Mesangial cell (primary cell): ENCODE results near the gene UNC5CL. TPM values are rescaled to one million over a fixed set of nuclear protein-coding genes. Genes with fewer than 3 reads are reported as not detected.

Source experiments
- total RNA-seq: library from RNA; depleted of rRNA; stranded (reverse); fragments of >200 nt; gene quantifications from 2 replicates; pipeline ENCODE4 v1.2.3, GENCODE V29; 2015

The UNC5CL gene
- total RNA-seq: 1.1 and 22.1 TPM in 2 replicates

GRCh38 chr6:41039060-41039998, at the start of gene UNC5CL:
Gene UNC5CL, minus strand, starts transcription at chr6:41039221. Its CDS starts 4,147 bp downstream, at chr6:41035074.

GRCh38 chr6:41072836-41073202, 33.8 kb upstream of the UNC5CL start, which contains the start of gene NFYA:
Gene NFYA, plus strand, starts transcription at chr6:41072974. Its CDS starts 6,116 bp downstream, at chr6:41079090.

GRCh38 chr6:41071923-41072835, 33.2 kb upstream of the UNC5CL start, which contains the start of gene OARD1:
Gene OARD1, minus strand, starts transcription at chr6:41072356. Its CDS starts 722 bp downstream, at chr6:41071634.

GRCh38 chr6:41053041-41053440, 14.0 kb upstream of the UNC5CL start, which contains the start of gene APOBEC2:
Gene APOBEC2, plus strand, starts transcription at chr6:41053202. Its CDS starts 146 bp downstream, at chr6:41053348.

GRCh38 chr6:41042226-41043055, 3.4 kb upstream of the UNC5CL start, which contains the start of gene TSPO2:
Gene TSPO2, plus strand, starts transcription at chr6:41042467. Its CDS starts 519 bp downstream, at chr6:41042986.

Other genes starting within 250 kb of the UNC5CL start
- 0.51 TPM in 1 of 2 replicates, not detected in the other for gene TSPO2, start 3.2 kb upstream of the UNC5CL start, total RNA-seq
- gene APOBEC2, start 14.0 kb upstream of the UNC5CL start, total RNA-seq: not detected in 2 replicates
- 7.3 and 10.4 TPM in 2 replicates for gene OARD1, start 33.1 kb upstream of the UNC5CL start, total RNA-seq
- 14.5 and 22.9 TPM in 2 replicates for gene NFYA, start 33.8 kb upstream of the UNC5CL start, total RNA-seq
- not detected in 2 replicates for gene TREML1, start 115.1 kb upstream of the UNC5CL start, total RNA-seq
- not detected in 2 replicates for gene TREM2, start 123.9 kb upstream of the UNC5CL start, total RNA-seq
- not detected in 2 replicates for gene TREML2, start 161.9 kb upstream of the UNC5CL start, total RNA-seq
- not detected in 2 replicates for gene TREML4, start 189.1 kb upstream of the UNC5CL start, total RNA-seq
- gene TREM1, start 247.5 kb upstream of the UNC5CL start, total RNA-seq: not detected in 2 replicates